C4-2B (cell line): ENCODE data around the gene CDT1.
A peak's percentile ranks its signal among the peaks of the same experiment; 100 is the strongest.

Source experiments
- H3K27ac ChIP-seq: fragments of 450-650 bp; 2 replicates; pipeline ENCODE4 v1.5.1; 2017
- CTCF ChIP-seq: fragments of 450-650 bp; conservative IDR thresholded peaks from 2 replicates; pipeline ENCODE4 v1.5.1; 2017; ENCODE audit warnings: mild to moderate bottlenecking
- ZFX ChIP-seq: fragments of 450-650 bp; IDR thresholded peaks from 2 replicates; pipeline ENCODE4 v1.6.1; 2017

CDT1 gene

GRCh38 chr16:88798772-88799455 is 4.7 kb upstream of the CDT1 start:
- no peak for TF ChIP-seq CTCF
- TF ChIP-seq ZFX, result no peak
- H3K27ac ChIP-seq, result no peak overlapping the region

GRCh38 chr16:88799569-88800276 is 3.9 kb upstream of the CDT1 start:
- no peak overlapping the region for H3K27ac ChIP-seq
- TF ChIP-seq CTCF (no peak), ZFX (no peak)

GRCh38 chr16:88800277-88800592 is 3.4 kb upstream of the CDT1 start:
- no peak for TF ChIP-seq ZFX
- TF ChIP-seq CTCF, result no peak
- no peak overlapping the region for H3K27ac ChIP-seq

- TF ChIP-seq CTCF (no peak), ZFX (no peak)
- H3K27ac ChIP-seq, result peak overlapping the region; percentile 93
These were observed 573 bp downstream of the CDT1 start for GRCh38 chr16:88804173-88804551.

- H3K27ac ChIP-seq, result peak overlapping the region; percentile 93
- no peak for TF ChIP-seq CTCF
- no peak for TF ChIP-seq ZFX
These were observed 1.2 kb downstream of the CDT1 start for GRCh38 chr16:88804552-88805339.

GRCh38 chr16:88805340-88805715 is 1.7 kb downstream of the CDT1 start:
- TF ChIP-seq ZFX, result no peak
- TF ChIP-seq CTCF, result no peak
- H3K27ac ChIP-seq, result peak overlapping the region; percentile 93

GRCh38 chr16:88805887-88806393 is 2.4 kb downstream of the CDT1 start:
- no peak overlapping the region for H3K27ac ChIP-seq
- TF ChIP-seq CTCF, result no peak
- no peak for TF ChIP-seq ZFX
